ENCODE measurements around the gene ERBB4.

Gene ERBB4

DNA sequence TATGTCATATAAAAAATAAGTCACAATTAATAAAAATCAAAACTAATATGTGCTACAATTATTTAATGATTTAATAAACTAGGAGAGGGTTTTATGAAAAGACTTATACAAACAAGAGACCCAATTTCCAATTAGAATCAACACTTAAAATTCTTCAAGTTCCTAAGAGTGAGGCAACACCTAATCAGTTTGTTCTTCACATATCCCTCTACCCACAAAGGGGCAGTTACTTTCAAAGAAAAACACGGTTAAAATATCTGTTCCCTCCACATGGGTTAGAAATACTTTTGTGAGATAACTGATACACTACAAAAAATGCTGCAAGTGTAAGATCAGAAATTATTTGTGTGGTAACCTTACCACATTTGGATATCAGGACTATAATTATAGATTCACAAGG lies 357.0 kb downstream of the ERBB4 start:
- no peak for TF ChIP-seq CTCF (IDR thresholded peaks at IDR 0.05; ENCODE audit: low read depth, low read length, missing control alignments)
- DNase-seq (ENCODE audit: extremely low read depth, low read depth), result no peak
- no peak overlapping the region for H3K4me3 ChIP-seq (replicated peaks; ENCODE audit: low read depth, low read length)

GRCh38 chr2:212180408-212181083 lies 358.1 kb downstream of the ERBB4 start:
- DNase-seq (ENCODE audit: extremely low read depth, low read depth), result no peak
- H3K4me3 ChIP-seq (replicated peaks; ENCODE audit: low read depth, low read length), result no peak overlapping the region
- no peak for TF ChIP-seq CTCF (IDR thresholded peaks at IDR 0.05; ENCODE audit: low read depth, low read length, missing control alignments)

DNA sequence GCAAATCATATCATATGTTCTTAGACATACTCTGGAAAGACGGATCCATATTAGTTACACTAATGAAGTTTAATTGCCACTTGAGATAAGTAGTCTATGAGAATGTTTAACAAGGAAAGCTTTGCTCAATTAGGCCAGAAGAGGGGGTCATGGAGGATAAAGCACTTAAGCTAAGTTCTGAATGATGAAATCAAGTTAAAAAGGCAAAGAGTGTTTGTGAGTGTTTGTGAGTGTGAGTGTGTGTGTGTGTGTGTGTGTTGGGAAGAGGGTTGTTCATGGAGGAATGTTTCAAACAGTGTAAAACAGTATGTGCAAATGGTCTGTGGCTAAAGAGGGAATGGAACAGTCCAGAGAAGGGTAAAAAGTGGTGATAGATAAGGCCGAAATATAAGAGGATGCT lies 360.9 kb downstream of the ERBB4 start:
- DNase-seq (ENCODE audit: extremely low read depth, low read depth), result no peak
- TF ChIP-seq CTCF (IDR thresholded peaks at IDR 0.05; ENCODE audit: low read depth, low read length, missing control alignments), result no peak
- H3K4me3 ChIP-seq (replicated peaks; ENCODE audit: low read depth, low read length), result no peak overlapping the region

- TF ChIP-seq CTCF (IDR thresholded peaks at IDR 0.05; ENCODE audit: low read depth, low read length, missing control alignments), result no peak
- H3K4me3 ChIP-seq (replicated peaks; ENCODE audit: low read depth, low read length), result no peak overlapping the region
- no peak for DNase-seq (ENCODE audit: extremely low read depth, low read depth)
These were observed 362.5 kb downstream of the ERBB4 start for GRCh38 chr2:212176151-212176550.

DNA sequence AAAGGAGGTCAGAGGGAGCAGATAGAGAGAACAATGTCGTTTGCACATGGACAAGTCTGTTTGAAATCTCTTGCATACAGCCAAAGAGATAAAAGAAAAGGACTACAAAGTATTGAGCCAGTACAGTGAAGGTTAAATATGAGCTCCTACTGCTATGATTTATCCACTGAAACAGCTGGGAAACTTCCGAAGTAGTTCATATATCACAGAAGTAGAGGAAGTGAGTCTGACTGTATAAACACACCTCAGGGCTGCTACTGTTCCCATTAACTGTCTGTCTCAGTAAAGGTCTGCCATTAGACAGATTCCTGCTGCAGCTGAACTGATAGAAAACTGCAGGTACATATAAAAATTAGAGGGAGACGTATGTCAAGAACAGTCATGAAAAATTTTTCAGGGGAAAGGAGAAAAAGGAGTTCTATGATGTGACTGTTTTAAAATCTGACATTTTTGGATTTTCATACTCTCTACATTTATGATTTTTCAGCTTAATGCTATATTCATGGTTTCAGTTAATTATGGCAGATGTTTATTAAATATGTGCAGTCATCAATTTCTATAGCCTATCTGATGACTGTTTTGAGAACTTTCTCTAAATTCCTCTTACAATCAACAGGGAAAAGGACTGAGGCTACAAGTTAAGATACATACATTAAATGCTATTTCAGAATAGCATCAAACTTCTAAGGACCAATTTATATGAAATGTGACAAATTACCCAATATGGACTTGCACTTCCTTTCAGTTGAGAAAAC lies 364.7 kb downstream of the ERBB4 start:
- TF ChIP-seq CTCF (IDR thresholded peaks at IDR 0.05; ENCODE audit: low read depth, low read length, missing control alignments), result no peak
- H3K4me3 ChIP-seq (replicated peaks; ENCODE audit: low read depth, low read length), result no peak overlapping the region
- DNase-seq (ENCODE audit: extremely low read depth, low read depth), result no peak

DNA sequence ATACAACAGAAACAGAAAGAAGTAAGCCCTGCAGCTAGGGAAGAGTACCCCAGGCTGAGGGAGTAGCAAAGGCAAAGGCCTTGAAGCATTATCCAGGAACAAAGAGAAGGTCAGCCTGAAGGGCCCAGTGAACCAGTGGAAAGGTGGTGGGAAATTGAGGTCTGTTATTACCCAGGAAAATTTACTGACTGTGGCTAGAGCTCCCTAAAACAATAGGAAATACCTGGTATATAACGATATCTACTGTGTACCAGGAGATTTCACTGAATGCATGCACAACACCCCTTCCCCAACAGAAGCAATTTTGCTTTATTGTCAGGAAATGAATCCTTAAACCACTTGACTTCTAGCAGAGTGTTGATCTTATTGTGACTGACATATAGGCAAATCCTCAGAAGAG lies 365.3 kb downstream of the ERBB4 start:
- no peak for DNase-seq (ENCODE audit: extremely low read depth, low read depth)
- TF ChIP-seq CTCF (IDR thresholded peaks at IDR 0.05; ENCODE audit: low read depth, low read length, missing control alignments), result no peak

More for the DNA sequence above, 365.3 kb downstream of the ERBB4 start:
- H3K4me3 ChIP-seq (replicated peaks; ENCODE audit: low read depth, low read length), result no peak overlapping the region
